Stimulated activated effector memory CD8-positive, alpha-beta T cell treated with anti-CD3 and anti-CD28 coated beads, Interleukin-12 subunit alpha, Interleukin-12 subunit beta, amount 100 ng/mL, for 72 hours (primary cell): Measurements from ENCODE around the gene TNRC18.
A peak's percentile ranks its signal among the peaks of the same experiment; 100 is the strongest.
"Not testable (repeated sequence)": the region's sequence is repeated elsewhere in the genome, so short reads cannot be mapped to it uniquely, and the experiment has no call there.

Experiments used
- ATAC-seq: fragments of 150-1000 bp; cut with Tn5 transposase; 2 replicates; pipeline ENCODE4 v1.10.0; 2021
- DNase-seq, 2 donors: peaks; one replicate each; pipeline ENCODE4 v3.0.0; 2021 to 2022; ENCODE audit warnings: low spot score in 2 of 2
- H3K27ac Mint-ChIP-seq: one replicate; pipeline ENCODE4 v1.8.0; 2022; ENCODE audit warnings: mild to moderate bottlenecking, mixed read lengths
- H3K36me3 Mint-ChIP-seq: one replicate; pipeline ENCODE4 v1.8.0; 2022; ENCODE audit warnings: mild to moderate bottlenecking, mixed read lengths
- H3K4me1 Mint-ChIP-seq: one replicate; pipeline ENCODE4 v1.8.0; 2022; ENCODE audit warnings: mixed read lengths
- H3K4me3 Mint-ChIP-seq: one replicate; pipeline ENCODE4 v1.8.0; 2022; ENCODE audit warnings: mild to moderate bottlenecking, mixed read lengths
- H3K9me3 Mint-ChIP-seq: one replicate; pipeline ENCODE4 v1.8.0; 2022; ENCODE audit warnings: mixed read lengths

The TNRC18 gene

GRCh38 chr7:5269992-5270657, 153.5 kb downstream of the TNRC18 start:
- H3K4me3 Mint-ChIP-seq = not testable (repeated sequence)

GRCh38 chr7:5267829-5268228, 155.8 kb downstream of the TNRC18 start:
- not testable (repeated sequence) for H3K4me3 Mint-ChIP-seq, H3K27ac Mint-ChIP-seq, H3K4me1 Mint-ChIP-seq, H3K9me3 Mint-ChIP-seq, H3K36me3 Mint-ChIP-seq, ATAC-seq, DNase-seq

More at GRCh38 chr7:5269992-5270657, 153.5 kb downstream of the TNRC18 start:
- not testable (repeated sequence) for H3K36me3 Mint-ChIP-seq, DNase-seq, ATAC-seq, H3K9me3 Mint-ChIP-seq, H3K4me1 Mint-ChIP-seq, H3K27ac Mint-ChIP-seq

GRCh38 chr7:5266191-5267028, 157.2 kb downstream of the TNRC18 start:
- Mint-ChIP-seq H3K36me3 (no peaks in the 10 kb centered on the region), H3K27ac (no peak overlapping the region), H3K9me3 (no peaks in the 10 kb centered on the region), H3K4me3 (no peak overlapping the region), H3K4me1 (no peaks in the 10 kb centered on the region)
- no peak for DNase-seq
- ATAC-seq = no peak

GRCh38 chr7:5265320-5266190, 158.1 kb downstream of the TNRC18 start:
- no peaks in the 10 kb centered on the region for H3K9me3 Mint-ChIP-seq
- H3K36me3 Mint-ChIP-seq = no peaks in the 10 kb centered on the region
- ATAC-seq (peak; percentile 26), DNase-seq (no peak)
- H3K4me1 Mint-ChIP-seq = no peaks in the 10 kb centered on the region
- no peak overlapping the region for H3K27ac Mint-ChIP-seq
- no peak overlapping the region for H3K4me3 Mint-ChIP-seq

- not testable (repeated sequence) for H3K9me3 Mint-ChIP-seq, ATAC-seq, H3K4me1 Mint-ChIP-seq, H3K27ac Mint-ChIP-seq, DNase-seq, H3K36me3 Mint-ChIP-seq, H3K4me3 Mint-ChIP-seq
These were observed 160.6 kb downstream of the TNRC18 start for GRCh38 chr7:5263066-5263465.

GRCh38 chr7:5260530-5261068, 163.0 kb downstream of the TNRC18 start:
- not testable (repeated sequence) for ATAC-seq, H3K27ac Mint-ChIP-seq, H3K4me3 Mint-ChIP-seq, H3K36me3 Mint-ChIP-seq, H3K9me3 Mint-ChIP-seq, DNase-seq, H3K4me1 Mint-ChIP-seq
